Stimulated activated CD4-positive, alpha-beta T cell treated with anti-CD3 and anti-CD28 coated beads, Interleukin-1b, Interleukin-23, amount 100 ng/mL, for 4 hours (primary cell): Measurements from ENCODE around the gene MUC2.

Source experiments
- DNase-seq, 2 donors: peaks; one replicate each; pipeline ENCODE4 v3.0.0-alpha.2; 2020; ENCODE audit warnings: low read depth in 2 of 2

Gene MUC2

DNA sequence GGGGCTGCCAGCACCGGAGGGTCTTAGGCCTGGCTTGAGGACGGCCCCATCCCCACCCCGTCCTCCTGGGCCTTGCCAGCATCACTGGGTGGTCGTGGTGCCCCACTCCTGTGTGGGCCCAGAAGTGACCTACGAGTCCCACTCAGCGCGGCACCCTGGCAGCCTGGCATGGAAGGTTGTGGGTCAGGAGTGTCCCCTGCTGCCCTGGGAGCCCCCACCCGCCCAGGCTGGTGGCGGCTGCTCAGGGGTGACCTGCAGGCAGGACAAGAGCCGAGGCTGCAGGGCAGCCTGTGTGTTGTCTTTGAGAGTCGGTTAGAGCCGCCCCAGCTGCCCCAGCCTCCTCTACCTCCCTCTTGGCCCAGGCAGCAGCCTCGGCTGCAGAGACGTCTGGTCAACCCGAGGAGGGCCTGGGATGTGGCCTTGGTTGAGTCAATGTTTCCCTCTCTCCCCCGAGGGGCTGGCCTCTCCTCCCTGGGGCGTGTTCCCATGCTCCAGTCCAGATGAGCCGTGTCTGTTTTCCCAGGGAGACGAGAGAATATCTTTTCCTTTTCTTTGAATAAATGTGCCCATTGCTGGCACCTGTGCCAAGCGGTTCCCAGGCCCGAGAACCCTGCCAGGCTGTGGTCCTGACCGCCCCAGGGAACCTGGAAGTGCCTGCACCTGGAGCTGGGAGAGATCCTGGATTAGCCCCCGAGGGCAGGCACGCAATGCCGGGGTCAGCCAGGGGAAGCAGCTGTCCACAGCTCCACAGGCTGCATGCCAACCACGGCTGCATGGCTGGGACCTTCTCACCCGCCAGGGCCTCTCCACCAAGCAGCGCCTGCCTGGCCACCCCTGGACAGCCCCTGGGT lies 47.4 kb downstream of the MUC2 start:
- DNase-seq, result no peak

DNA sequence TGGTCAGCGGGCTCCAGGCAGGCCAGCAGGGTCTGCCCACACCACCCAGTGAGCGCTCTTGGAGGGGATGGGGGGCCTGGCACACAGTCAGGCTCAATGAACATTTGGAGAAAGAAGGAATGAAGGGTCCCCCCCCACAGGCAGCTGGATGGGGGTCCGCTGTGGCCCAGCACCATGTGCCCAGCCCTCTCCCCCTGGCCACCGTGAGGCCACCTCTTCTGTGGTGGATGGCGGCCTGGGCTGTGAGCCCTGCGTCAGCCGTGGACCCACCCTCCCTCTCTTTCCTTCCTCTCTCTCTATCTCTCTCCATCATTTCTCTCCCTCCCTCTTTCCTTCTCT lies 48.0 kb downstream of the MUC2 start:
- no peak for DNase-seq

DNA sequence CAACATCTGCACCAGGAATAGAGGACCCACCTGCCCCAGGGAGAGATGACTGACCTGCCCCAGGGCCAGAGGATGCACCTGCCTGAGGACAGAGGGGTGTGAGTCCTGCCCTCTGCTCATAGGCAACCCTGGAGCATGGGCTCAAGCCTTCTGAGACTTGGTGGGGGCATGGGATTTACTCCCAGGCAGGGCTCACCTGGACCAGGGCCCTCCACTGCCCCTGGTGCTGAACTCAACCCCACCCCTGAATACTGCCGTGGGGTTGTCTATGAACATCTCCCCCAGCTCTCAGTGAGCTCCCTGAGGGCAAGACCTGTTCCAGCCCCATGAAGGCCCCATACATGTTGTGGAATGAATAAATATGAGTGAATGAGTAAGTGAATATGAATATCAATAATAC lies 49.3 kb downstream of the MUC2 start:
- DNase-seq, result no peak
